HG03460 (cell line): ENCODE data around the gene SLCO2B1.
"Not testable (repeated sequence)": the region's sequence is repeated elsewhere in the genome, so short reads cannot be mapped to it uniquely, and the experiment has no call there.

Source experiments
- ATAC-seq: cut with Tn5 transposase; IDR thresholded peaks from one replicate; pipeline ENCODE4 v1.9.1; 2021; ENCODE audit not compliant: unreplicated experiment

Gene SLCO2B1, protein sequence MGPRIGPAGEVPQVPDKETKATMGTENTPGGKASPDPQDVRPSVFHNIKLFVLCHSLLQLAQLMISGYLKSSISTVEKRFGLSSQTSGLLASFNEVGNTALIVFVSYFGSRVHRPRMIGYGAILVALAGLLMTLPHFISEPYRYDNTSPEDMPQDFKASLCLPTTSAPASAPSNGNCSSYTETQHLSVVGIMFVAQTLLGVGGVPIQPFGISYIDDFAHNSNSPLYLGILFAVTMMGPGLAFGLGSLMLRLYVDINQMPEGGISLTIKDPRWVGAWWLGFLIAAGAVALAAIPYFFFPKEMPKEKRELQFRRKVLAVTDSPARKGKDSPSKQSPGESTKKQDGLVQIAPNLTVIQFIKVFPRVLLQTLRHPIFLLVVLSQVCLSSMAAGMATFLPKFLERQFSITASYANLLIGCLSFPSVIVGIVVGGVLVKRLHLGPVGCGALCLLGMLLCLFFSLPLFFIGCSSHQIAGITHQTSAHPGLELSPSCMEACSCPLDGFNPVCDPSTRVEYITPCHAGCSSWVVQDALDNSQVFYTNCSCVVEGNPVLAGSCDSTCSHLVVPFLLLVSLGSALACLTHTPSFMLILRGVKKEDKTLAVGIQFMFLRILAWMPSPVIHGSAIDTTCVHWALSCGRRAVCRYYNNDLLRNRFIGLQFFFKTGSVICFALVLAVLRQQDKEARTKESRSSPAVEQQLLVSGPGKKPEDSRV

GRCh38 chr11:75150879-75151278, at the start of gene SLCO2B1:
TSS of gene SLCO2B1 (plus strand) at chr11:75151107. CDS start at chr11:75151382, 275 bp downstream.
- ATAC-seq = no peak

DNA sequence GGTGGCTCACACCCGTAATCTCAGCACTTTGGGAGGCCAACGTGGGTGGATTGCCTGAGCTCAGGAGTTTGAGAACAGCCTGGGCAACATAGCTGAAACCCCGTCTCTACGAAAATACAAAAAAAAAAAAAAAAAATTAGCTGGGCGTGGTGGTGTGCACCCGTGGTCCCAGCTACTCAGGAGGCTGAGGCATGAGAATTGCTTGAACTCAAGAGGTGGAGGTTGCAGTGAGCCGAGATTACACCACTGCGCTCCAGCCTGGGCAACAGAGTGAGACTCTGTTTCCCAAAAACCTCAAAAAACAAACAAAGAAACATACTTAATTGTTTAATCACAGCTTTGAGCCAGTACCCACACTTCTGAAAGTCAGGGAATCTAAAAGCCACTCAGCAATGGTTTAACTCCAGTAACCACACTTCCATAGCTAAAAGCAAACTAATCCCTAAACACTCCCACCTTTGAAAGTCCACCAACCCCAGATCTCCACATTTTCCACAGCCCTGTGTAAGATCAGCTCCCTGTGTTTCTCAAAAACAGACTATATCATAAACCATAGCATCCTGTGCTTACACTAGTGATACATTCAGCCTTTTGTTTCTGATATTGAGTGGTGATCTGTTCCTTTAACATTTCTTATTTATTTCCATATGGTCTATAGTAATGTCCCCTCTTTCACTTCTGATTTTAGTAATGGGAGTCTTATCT, 49.3 kb upstream of the SLCO2B1 start:
- no peak for ATAC-seq

GRCh38 chr11:75103380-75104026, 47.4 kb upstream of the SLCO2B1 start:
- ATAC-seq = no peak

GRCh38 chr11:75105462-75105925, 45.4 kb upstream of the SLCO2B1 start:
- ATAC-seq = no peak

DNA sequence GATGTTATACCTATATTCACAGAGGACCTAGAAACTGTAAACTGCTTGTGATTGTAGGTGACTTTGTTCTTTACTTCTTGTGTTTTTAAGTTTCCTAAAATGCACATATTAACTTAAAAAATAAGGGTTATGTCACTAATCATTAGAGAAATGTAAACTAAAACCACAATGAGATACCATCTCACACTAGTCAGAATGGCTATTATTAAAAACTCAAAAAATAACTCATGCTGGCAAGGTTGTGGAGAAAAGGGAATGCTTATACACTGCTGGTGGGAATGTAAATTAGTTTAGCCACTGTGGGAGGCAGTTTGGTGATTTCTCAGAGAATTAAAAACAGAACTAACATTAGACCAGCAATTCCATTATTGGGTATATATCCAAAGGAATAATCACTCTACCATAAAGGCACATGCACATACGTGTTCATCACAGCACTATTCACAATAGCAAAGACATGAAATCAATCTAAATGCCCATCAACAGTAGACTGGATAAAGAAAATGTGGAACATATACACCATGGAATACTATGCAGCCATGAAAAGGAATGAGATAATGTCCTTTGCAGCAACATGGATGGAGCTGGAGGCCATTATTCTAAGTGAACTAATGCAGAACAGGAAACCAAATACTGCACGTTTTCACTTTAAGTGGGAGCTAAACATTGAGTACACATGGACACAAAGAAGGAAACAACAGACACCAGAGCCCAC, 44.8 kb upstream of the SLCO2B1 start:
- ATAC-seq = not testable (repeated sequence)

- no peak for ATAC-seq
Measured at GRCh38 chr11:75107187-75107586, 43.7 kb upstream of the SLCO2B1 start.

DNA sequence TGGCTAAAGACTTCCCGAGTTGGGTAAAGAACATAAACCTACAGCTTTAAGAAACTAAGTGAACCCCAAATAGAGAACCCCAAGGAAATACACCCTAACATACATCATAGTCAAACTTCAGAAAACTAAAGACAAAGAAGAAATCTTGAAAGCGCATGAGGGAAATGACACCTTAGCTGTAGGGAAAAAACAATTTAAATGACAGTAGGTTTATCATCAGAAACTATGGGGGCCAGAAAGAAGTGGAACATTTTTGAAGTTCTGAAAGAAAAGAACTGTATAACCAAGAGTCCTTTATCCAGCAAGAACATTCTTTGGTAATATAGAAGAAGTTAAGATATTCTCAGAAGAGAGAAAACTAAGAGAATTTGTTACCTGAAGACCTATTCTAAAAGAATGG, 38.7 kb upstream of the SLCO2B1 start:
- ATAC-seq = no peak

DNA sequence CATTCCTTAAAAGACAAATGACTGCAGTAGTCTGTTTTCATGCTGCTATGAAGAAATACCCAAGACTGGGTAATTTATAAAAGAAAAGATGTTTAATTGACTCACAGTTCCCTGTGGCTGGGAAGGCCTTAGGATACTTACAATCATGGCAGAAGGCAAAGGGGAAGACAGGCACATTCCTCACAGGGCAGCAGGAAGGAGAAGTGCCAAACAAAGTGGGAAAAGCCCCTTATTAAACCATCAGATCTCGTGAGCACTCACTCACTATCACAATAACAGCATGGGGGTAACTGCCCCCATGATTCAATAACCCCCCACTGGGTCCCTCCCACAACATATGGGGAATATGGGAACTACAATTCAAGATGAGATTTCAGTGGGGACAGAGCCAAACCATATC, 37.9 kb upstream of the SLCO2B1 start:
- no peak for ATAC-seq

DNA sequence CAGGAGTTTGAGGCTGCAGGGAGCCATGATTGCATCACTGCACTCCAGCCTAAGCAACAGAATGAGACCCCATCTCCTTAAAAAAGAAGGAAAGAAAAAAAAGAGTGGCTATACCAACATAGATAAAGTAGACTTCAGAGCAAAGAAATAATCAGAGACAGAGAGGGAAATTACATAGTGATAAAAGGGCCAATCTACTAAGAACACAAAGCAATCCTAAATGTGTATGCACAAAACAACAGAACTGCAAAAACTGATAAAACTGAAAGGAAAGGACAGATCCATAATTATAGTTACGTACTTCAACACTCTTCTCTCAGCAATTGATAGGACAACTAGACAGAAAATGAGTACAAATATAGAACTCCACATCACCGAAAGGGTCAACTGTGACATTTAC, 36.4 kb upstream of the SLCO2B1 start:
- ATAC-seq = no peak

DNA sequence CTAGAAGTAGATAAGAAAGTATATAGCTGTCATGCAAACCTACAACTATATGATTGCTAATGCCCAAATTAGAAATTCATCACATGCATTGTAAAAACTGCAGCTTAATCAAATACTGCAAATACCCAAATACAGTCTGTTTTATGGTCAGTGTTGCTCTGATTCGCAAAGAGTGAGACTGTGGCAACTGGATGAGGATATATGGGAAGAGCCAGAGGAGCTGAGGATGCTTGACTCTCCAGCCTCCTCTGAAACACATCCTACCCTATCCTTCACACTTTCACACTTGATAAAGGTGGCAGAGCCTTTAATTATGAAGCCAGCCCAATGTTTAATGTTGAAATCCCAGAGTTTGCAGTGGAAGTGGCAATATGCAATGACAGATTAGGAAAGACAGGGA, 32.3 kb upstream of the SLCO2B1 start:
- no peak for ATAC-seq

DNA sequence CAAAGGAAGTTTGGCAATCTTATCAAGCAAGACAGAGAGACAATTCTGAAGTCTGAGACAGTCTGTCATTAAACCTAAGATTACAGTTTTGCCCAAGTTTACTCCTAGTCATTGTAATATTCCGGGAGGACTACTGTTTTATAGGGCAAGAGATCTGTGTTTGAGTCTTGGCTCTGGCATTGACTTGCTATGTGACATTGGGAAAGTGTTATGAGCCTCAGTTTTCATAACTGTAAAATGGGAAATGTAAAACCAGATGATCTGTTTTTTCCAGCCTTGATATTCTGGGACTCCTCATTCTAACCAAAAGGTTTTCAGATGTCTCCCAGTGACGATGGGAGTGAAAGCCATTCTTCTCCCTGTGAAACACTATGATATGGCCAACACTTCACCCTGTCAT, 24.3 kb upstream of the SLCO2B1 start:
- ATAC-seq = no peak

- ATAC-seq = no peak
Measured at GRCh38 chr11:75132080-75132479, 18.8 kb upstream of the SLCO2B1 start.

GRCh38 chr11:75133976-75134375, 16.9 kb upstream of the SLCO2B1 start:
- ATAC-seq = no peak

DNA sequence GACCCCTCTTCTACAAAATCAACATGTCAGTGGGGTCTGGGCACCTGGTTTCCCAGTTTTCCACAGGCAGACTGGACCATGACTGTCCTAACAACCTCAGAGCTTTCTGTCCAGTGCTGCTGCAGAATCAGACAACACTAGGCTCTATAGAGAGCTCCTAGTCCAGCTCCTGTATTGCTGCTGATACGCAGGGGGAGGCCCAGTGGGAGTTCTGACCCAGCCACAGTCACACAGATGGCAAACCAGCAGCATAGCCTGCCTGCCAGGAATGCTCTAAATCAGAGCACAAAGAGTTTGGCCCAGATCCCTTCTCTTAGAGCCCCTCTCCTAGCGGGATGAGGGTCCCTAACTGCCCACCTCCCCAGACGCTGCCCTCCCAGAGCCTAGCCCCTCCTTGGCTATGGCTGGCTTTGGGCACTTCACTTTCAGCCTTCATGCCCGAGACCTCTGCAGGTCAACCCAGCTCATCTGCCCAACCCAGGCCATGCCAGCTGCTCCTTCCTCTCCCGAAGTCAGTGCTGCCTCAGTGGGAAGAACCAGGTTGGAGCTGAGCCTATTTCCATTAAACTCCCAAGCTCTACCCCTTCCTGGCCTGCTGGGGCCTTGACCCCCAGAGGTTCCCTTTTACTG, 15.8 kb upstream of the SLCO2B1 start:
- no peak for ATAC-seq

GRCh38 chr11:75135651-75136050, 15.3 kb upstream of the SLCO2B1 start:
- ATAC-seq = no peak

DNA sequence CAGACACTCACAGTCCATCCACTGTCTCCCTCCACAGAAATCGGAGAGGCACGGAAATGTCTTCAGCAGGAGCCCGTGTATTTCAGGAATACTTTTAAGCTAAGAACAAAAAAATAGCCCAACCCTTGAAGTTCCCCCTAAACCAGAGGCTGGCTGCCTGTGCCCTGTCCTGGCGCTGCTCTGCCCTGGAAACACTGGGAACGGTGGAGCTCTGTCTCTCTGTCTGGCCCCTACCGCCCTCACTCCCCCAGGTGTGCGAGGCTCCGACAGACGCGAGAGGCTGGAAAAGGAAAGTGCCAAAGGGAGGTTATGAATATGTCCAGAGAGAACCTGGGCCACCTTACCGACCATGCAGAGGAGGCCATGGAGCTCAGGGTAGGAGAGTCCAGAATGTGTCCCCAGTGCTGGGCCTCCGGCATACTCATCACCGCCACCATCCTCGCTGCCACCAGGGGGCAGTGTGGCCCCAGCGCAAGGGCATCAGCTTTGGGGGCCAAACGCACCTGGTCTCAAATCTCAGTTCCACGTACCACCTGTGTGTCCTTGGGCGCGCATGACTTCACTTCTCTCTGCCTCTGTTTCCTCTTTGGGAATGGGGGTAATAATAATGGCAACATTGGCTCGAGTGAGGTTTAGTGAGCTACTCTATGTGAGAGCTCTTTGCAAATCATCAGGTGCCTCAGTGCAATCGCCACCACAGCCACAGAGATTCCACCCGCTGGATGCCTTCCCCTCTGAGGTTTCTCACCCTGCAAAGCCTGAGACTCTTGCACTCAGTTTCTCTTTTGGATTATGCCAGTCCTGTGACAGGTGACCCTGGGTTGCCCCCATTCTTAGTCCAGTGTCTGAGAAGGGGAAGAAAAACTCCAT, 10.4 kb upstream of the SLCO2B1 start:
- no peak for ATAC-seq

- ATAC-seq = no peak
Measured at GRCh38 chr11:75141166-75141565, 9.7 kb upstream of the SLCO2B1 start.

DNA sequence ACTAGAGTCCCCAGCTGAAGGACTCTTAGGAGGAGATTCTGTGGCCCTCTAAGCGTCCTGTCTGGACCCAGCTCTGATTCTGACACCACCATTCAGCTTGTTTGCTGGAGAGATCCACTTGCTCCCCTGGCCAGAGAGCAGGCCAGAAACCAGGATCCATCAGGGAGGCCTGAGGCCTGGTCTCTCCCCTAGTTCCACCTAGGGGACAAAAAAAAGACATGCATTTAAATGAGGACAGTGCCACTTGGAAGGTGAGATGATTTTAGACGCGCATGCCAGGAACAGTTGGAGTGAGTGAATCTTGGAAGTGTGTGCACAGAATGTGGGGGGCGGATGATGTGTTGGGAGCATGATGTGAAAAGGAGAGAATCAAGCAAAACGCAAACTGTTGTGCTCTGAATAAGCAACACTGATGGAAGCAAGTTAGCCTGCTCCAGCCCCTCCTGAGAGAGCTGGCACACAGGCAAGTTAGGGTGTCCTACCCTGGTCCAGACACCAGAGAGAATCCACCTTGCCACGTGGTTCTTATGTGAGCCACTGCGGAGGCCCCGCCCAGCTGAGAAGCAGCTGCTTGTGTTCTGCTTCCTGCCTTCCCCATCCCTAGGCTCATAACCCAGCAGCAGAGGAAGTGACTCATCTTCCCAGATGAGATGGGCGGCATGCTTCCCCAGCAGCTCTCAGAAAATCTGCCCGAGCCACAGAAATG, 8.0 kb upstream of the SLCO2B1 start:
- ATAC-seq = peak; percentile 75

- no peak for ATAC-seq
Measured at GRCh38 chr11:75143420-75143731, 7.5 kb upstream of the SLCO2B1 start.
